ENCODE data around the gene STKLD1.

Gene STKLD1

DNA sequence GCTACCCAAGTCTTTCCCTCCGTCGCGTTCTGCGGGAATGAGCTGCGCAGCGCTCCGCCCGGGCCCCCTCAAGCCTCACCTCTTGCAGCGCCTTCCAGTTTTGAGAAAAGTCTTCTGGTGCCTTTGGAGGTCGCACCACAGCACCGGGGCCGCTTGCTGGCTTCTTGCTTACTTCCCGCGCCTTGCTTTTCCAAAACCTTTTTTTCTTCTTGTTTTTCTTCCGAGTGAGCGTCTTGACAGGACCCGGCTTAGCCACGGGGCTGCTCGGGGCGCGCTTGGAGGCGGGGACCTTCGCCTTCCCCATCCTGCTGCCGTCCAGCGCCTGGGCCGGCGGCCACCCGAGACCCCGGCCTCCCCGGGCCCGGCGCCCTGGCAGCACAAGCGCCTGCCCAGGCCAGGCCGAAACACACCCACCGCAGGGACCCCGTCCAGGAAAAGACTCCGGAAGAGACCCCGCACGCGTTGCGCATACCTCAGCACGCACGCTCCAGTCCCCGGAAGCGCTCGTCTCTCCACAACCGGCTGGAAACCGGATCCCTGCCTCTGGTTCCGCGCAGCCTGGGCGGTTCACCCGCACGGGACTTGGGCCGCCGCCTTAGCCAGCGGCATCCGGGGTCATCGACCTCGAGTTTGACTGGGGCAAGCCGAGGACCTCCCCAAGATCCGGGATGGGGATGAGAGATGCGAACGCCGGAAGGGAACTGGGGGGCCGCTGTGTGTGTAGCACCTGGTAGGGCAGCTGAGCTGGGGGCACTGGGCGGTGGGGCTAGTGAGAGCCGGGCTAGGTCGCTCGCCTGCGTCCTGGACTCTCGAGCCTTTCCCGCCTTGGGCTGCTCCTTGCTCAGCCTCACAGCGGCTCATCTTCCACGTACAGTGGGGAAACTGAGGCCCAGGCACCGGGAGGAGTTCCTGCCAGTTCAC, 41.6 kb downstream of the STKLD1 start, which contains the start of gene REXO4:
REXO4 (minus strand) TSS at position 470 of the 921 bp plus-strand sequence; CDS start at position 304, 166 bp downstream.
- Histone ChIP-seq H2AFZ (ENCODE audit: low read length, unreplicated experiment) (peak within 1 kb of the TSS; percentile 79), H3K79me2 (ENCODE audit: control insufficient read depth, insufficient read depth, low read length, unreplicated experiment) (peaks cover 40% of the 10 kb centered on the region), H3K36me3 (ENCODE audit: insufficient read depth, low read length) (peaks cover 2% of the 10 kb centered on the region; the same call in 1 of the 2 replicates), H3K4me3 (ENCODE audit: low read depth, low read length) (peak within 1 kb of the TSS; percentile 84), H3K27ac (ENCODE audit: low read depth, low read length) (peak within 1 kb of the TSS; percentile 61), H3K27me3 (ENCODE audit: insufficient read depth, low read length) (no peaks in the 10 kb centered on the region), H3K4me1 (ENCODE audit: control insufficient read depth, insufficient read depth, low read length, unreplicated experiment) (peaks cover 12% of the 10 kb centered on the region)

GRCh38 chr9:133419005-133419404, 42.8 kb downstream of the STKLD1 start:
- Histone ChIP-seq H3K4me3 (ENCODE audit: low read depth, low read length) (peak overlapping the region; percentile 84), H3K36me3 (ENCODE audit: insufficient read depth, low read length) (peaks cover 2% of the 10 kb centered on the region; the same call in 1 of the 2 replicates), H3K79me2 (ENCODE audit: control insufficient read depth, insufficient read depth, low read length, unreplicated experiment) (peaks cover 35% of the 10 kb centered on the region), H3K27ac (ENCODE audit: low read depth, low read length) (no peak overlapping the region), H3K4me1 (ENCODE audit: control insufficient read depth, insufficient read depth, low read length, unreplicated experiment) (peaks cover 12% of the 10 kb centered on the region), H2AFZ (ENCODE audit: low read length, unreplicated experiment) (no peak overlapping the region), H3K27me3 (ENCODE audit: insufficient read depth, low read length) (no peaks in the 10 kb centered on the region)

GRCh38 chr9:133420392-133420827, 44.2 kb downstream of the STKLD1 start:
- Histone ChIP-seq H3K4me3 (ENCODE audit: low read depth, low read length) (no peak overlapping the region), H3K79me2 (ENCODE audit: control insufficient read depth, insufficient read depth, low read length, unreplicated experiment) (peaks cover 21% of the 10 kb centered on the region), H3K36me3 (ENCODE audit: insufficient read depth, low read length) (no peaks in the 10 kb centered on the region), H3K27ac (ENCODE audit: low read depth, low read length) (no peak overlapping the region), H3K27me3 (ENCODE audit: insufficient read depth, low read length) (no peaks in the 10 kb centered on the region), H3K4me1 (ENCODE audit: control insufficient read depth, insufficient read depth, low read length, unreplicated experiment) (peaks cover 12% of the 10 kb centered on the region), H2AFZ (ENCODE audit: low read length, unreplicated experiment) (no peak overlapping the region)

GRCh38 chr9:133421615-133422542, 45.7 kb downstream of the STKLD1 start, which contains the start of gene ADAMTS13:
TSS of gene ADAMTS13 (plus strand) at chr9:133422367. CDS start at chr9:133422444, 77 bp downstream.
- Histone ChIP-seq H3K27ac (ENCODE audit: low read depth, low read length) (no peak within 1 kb of the TSS), H3K79me2 (ENCODE audit: control insufficient read depth, insufficient read depth, low read length, unreplicated experiment) (peaks cover 6% of the 10 kb centered on the region), H3K4me1 (ENCODE audit: control insufficient read depth, insufficient read depth, low read length, unreplicated experiment) (peaks cover under 1% of the 10 kb centered on the region), H3K36me3 (ENCODE audit: insufficient read depth, low read length) (no peaks in the 10 kb centered on the region), H2AFZ (ENCODE audit: low read length, unreplicated experiment) (no peak within 1 kb of the TSS), H3K27me3 (ENCODE audit: insufficient read depth, low read length) (no peaks in the 10 kb centered on the region), H3K4me3 (ENCODE audit: low read depth, low read length) (no peak within 1 kb of the TSS)

DNA sequence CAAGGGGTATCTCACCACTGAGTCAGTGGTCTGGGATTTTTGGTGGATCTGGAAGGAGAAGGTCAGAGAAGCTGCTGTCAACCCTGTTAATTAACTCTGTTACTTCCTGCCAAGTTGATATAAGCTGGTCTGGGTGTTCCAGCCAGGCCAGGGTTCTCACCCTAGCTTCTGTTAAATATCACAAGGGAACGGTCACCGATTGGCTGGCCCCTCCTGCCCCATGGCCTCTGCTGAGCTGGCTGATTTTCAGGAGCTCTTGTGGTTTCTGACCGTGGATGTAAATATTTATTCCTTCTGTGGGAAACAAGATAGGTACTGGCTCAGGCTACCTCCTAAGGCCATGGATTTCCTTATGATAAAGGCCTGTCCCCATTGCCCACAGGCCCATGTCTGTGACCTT, 47.0 kb downstream of the STKLD1 start:
- Histone ChIP-seq H2AFZ (ENCODE audit: low read length, unreplicated experiment) (no peak overlapping the region), H3K27me3 (ENCODE audit: insufficient read depth, low read length) (0 out of 2 replicates have a peak, but pooled peaks cover 2% of the 10 kb centered on the region), H3K4me3 (ENCODE audit: low read depth, low read length) (no peak overlapping the region), H3K79me2 (ENCODE audit: control insufficient read depth, insufficient read depth, low read length, unreplicated experiment) (no peaks in the 10 kb centered on the region), H3K27ac (ENCODE audit: low read depth, low read length) (no peak overlapping the region), H3K4me1 (ENCODE audit: control insufficient read depth, insufficient read depth, low read length, unreplicated experiment) (no peaks in the 10 kb centered on the region), H3K36me3 (ENCODE audit: insufficient read depth, low read length) (no peaks in the 10 kb centered on the region)

GRCh38 chr9:133424187-133424586, 48.0 kb downstream of the STKLD1 start:
- Histone ChIP-seq H3K27ac (ENCODE audit: low read depth, low read length) (no peak overlapping the region), H3K36me3 (ENCODE audit: insufficient read depth, low read length) (no peaks in the 10 kb centered on the region), H3K27me3 (ENCODE audit: insufficient read depth, low read length) (0 out of 2 replicates have a peak, but pooled peaks cover 3% of the 10 kb centered on the region), H3K79me2 (ENCODE audit: control insufficient read depth, insufficient read depth, low read length, unreplicated experiment) (no peaks in the 10 kb centered on the region), H2AFZ (ENCODE audit: low read length, unreplicated experiment) (no peak overlapping the region), H3K4me1 (ENCODE audit: control insufficient read depth, insufficient read depth, low read length, unreplicated experiment) (no peaks in the 10 kb centered on the region), H3K4me3 (ENCODE audit: low read depth, low read length) (no peak overlapping the region)

GRCh38 chr9:133425049-133425632, 49.0 kb downstream of the STKLD1 start:
- no peaks in the 10 kb centered on the region for H3K79me2 ChIP-seq (ENCODE audit: control insufficient read depth, insufficient read depth, low read length, unreplicated experiment)
- H3K27me3 ChIP-seq (ENCODE audit: insufficient read depth, low read length) = 0 out of 2 replicates have a peak, but pooled peaks cover 3% of the 10 kb centered on the region

GRCh38 chr9:133426011-133426410, 49.8 kb downstream of the STKLD1 start:
- no peaks in the 10 kb centered on the region for H3K4me1 ChIP-seq (ENCODE audit: control insufficient read depth, insufficient read depth, low read length, unreplicated experiment)
- no peaks in the 10 kb centered on the region for H3K79me2 ChIP-seq (ENCODE audit: control insufficient read depth, insufficient read depth, low read length, unreplicated experiment)
- H2AFZ ChIP-seq (ENCODE audit: low read length, unreplicated experiment) = no peak overlapping the region
- no peak overlapping the region for H3K27ac ChIP-seq (ENCODE audit: low read depth, low read length)
- no peak overlapping the region for H3K4me3 ChIP-seq (ENCODE audit: low read depth, low read length)
- no peaks in the 10 kb centered on the region for H3K36me3 ChIP-seq (ENCODE audit: insufficient read depth, low read length)
- H3K27me3 ChIP-seq (ENCODE audit: insufficient read depth, low read length) = 0 out of 2 replicates have a peak, but pooled peaks cover 3% of the 10 kb centered on the region

More at GRCh38 chr9:133425049-133425632, 49.0 kb downstream of the STKLD1 start:
- Histone ChIP-seq H3K4me3 (ENCODE audit: low read depth, low read length) (no peak overlapping the region), H2AFZ (ENCODE audit: low read length, unreplicated experiment) (no peak overlapping the region), H3K4me1 (ENCODE audit: control insufficient read depth, insufficient read depth, low read length, unreplicated experiment) (no peaks in the 10 kb centered on the region), H3K36me3 (ENCODE audit: insufficient read depth, low read length) (no peaks in the 10 kb centered on the region), H3K27ac (ENCODE audit: low read depth, low read length) (no peak overlapping the region)

DNA sequence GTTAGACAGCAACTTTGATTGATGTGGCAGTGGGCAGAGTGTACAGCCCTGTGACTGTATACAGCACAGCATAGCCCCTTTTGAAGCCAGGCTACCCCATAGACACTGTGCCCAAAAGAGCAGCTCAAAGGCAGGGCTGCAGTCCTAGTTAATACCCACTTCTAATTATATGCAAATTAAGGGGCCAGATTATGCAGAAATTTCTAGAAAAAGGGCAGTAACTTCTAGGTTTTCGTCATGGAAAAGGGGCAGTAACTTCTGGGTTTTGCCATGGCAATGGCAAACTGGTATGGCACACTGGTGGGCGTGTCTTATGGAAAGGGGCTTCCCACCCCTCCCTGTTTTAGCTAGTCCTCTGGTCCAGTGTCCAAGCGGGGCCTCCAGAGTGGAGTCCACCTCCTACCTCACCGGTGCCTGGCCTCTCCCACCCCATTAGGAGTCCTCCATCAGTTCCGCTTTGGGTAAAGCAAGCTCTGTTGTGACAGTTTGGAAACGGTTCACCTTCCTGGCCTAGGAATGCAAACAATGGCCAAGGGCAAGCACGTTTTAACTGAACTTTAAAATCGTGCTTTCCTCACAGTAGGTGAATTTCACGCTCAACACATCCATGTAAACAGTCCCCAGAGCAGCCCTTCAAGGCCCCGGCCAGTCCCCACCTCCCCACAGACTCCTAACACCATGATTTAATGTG, 51.6 kb downstream of the STKLD1 start:
- H3K4me1 ChIP-seq (ENCODE audit: control insufficient read depth, insufficient read depth, low read length, unreplicated experiment) = no peaks in the 10 kb centered on the region
- no peak overlapping the region for H3K27ac ChIP-seq (ENCODE audit: low read depth, low read length)
- H3K79me2 ChIP-seq (ENCODE audit: control insufficient read depth, insufficient read depth, low read length, unreplicated experiment) = no peaks in the 10 kb centered on the region
- H3K4me3 ChIP-seq (ENCODE audit: low read depth, low read length) = peak overlapping the region; percentile 58; the same call in 1 of the 2 replicates
- H2AFZ ChIP-seq (ENCODE audit: low read length, unreplicated experiment) = no peak overlapping the region
- 0 out of 2 replicates have a peak, but pooled peaks cover 3% of the 10 kb centered on the region for H3K27me3 ChIP-seq (ENCODE audit: insufficient read depth, low read length)
- H3K36me3 ChIP-seq (ENCODE audit: insufficient read depth, low read length) = no peaks in the 10 kb centered on the region

Data from ACC112 (cell line).